Uterus (tissue), 4 donors: ENCODE data around the gene LNP1. TPM values are rescaled to one million over a fixed set of nuclear protein-coding genes. Genes with fewer than 3 reads are reported as not detected.

Experiments
- DNase-seq, 2 donors: peaks; one replicate each; pipeline ENCODE4 v3.0.0-alpha.2; 2019 to 2020
- H3K27ac ChIP-seq, 2 donors: fragments of 200-600 bp; sonication (generic); 1 replicate in 1 of 2; 2 replicates in 1 of 2; pipeline ENCODE4 v1.5.1; 2016 to 2018
- H3K27me3 ChIP-seq, 2 donors: fragments of 200-600 bp; sonication (generic); one replicate each; pipeline ENCODE4 v1.5.1; 2018 to 2019; ENCODE audit warnings: control low read depth in 1 of 2
- H3K36me3 ChIP-seq, 2 donors: fragments of 200-600 bp; sonication (generic); one replicate each; pipeline ENCODE4 v1.5.1; 2019; ENCODE audit warnings: control low read depth in 1 of 2
- H3K4me1 ChIP-seq, 2 donors: fragments of 200-600 bp; sonication (generic); one replicate each; pipeline ENCODE4 v1.5.1; 2018 to 2019; ENCODE audit warnings: control low read depth in 1 of 2
- H3K4me3 ChIP-seq, 2 donors: fragments of 200-600 bp; sonication (generic); 1 replicate in 1 of 2; 2 replicates in 1 of 2; pipeline ENCODE4 v1.5.1; 2018 to 2019; ENCODE audit warnings: mild to moderate bottlenecking in 1 of 2
- H3K9me3 ChIP-seq, 2 donors: fragments of 200-600 bp; sonication (generic); one replicate each; pipeline ENCODE4 v1.5.1; 2019; ENCODE audit warnings: control low read depth in 1 of 2
- CTCF ChIP-seq, 4 experiments: fragments of 200-600 bp in 2 of 4; fragments of 450-650 bp in 2 of 4; sonication (generic) in 2 of 4; IDR thresholded peaks; one replicate each; pipeline ENCODE4 v1.5.1; 2016 to 2019; ENCODE audit warnings: antibody characterized with exemption in 4 of 4, mild to moderate bottlenecking in 2 of 4, moderate library complexity in 1 of 4
- POLR2A ChIP-seq, 2 donors: fragments of 450-650 bp; IDR thresholded peaks; one replicate each; pipeline ENCODE4 v1.6.1; 2016; ENCODE audit warnings: antibody characterized with exemption in 2 of 2, mild to moderate bottlenecking in 1 of 2, moderate library complexity in 1 of 2
- intact Hi-C: fragments of 100-400 bp; cut with DNase I; formaldehyde crosslinking; loops from one replicate; pipeline ENCODE4 v1.15.1; 2023; ENCODE audit warnings: low total_unique reads
- total RNA-seq, 4 donors: library from RNA; depleted of rRNA in 3 of 4; stranded (reverse); fragments of >200 nt in 3 of 4; gene quantifications; one replicate each; pipeline versions ENCODE4 v1.1.0 to v1.2.4, GENCODE V29; 2014 to 2023
- donor health status: DM: yes; HTN: yes; CAD: no.

Gene LNP1
- total RNA-seq, 4 donors from 2014 or later, result 1.3 to 12.9 (median 4.4) TPM; not detected in 1

- Histone ChIP-seq H3K4me3 (no peak overlapping the region), H3K4me1 (no peaks in the 10 kb centered on the region), H3K9me3 (no peaks in the 10 kb centered on the region), H3K27ac (no peak overlapping the region), H3K27me3 (no peaks in the 10 kb centered on the region), H3K36me3 (no peaks in the 10 kb centered on the region)
- intact Hi-C loops, result no loop called here
- DNase-seq, result no peak
- no peak for TF ChIP-seq CTCF (IDR thresholded peaks at IDR 0.05)
- TF ChIP-seq POLR2A (IDR thresholded peaks at IDR 0.05), result no peak
These were observed 98.3 kb downstream of the LNP1 start for GRCh38 chr3:100499651-100500050.

GRCh38 chr3:100500320-100500880 is 99.1 kb downstream of the LNP1 start:
- DNase-seq, result no peak
- no peaks in the 10 kb centered on the region for H3K36me3 ChIP-seq
- intact Hi-C loops, result no loop called here
- no peak overlapping the region for H3K4me3 ChIP-seq
- no peaks in the 10 kb centered on the region for H3K9me3 ChIP-seq
- H3K27ac ChIP-seq, result no peak overlapping the region
- no peaks in the 10 kb centered on the region for H3K27me3 ChIP-seq
- no peaks in the 10 kb centered on the region for H3K4me1 ChIP-seq
- TF ChIP-seq POLR2A (IDR thresholded peaks at IDR 0.05), result no peak

- Histone ChIP-seq H3K4me1 (no peaks in the 10 kb centered on the region), H3K27me3 (no peaks in the 10 kb centered on the region), H3K27ac (no peak overlapping the region), H3K9me3 (no peaks in the 10 kb centered on the region), H3K36me3 (no peaks in the 10 kb centered on the region), H3K4me3 (no peak overlapping the region)
- DNase-seq, result no peak
- intact Hi-C loops, result no loop called here
- no peak for TF ChIP-seq CTCF (IDR thresholded peaks at IDR 0.05)
- no peak for TF ChIP-seq POLR2A (IDR thresholded peaks at IDR 0.05)
These were observed 102.1 kb downstream of the LNP1 start for GRCh38 chr3:100503448-100503847.

Other genes with a start within 250 kb of the LNP1 start
- 100 to 1,000 TPM in 2 of 4 donors, 10 to 100 TPM in 2; 40.7 to 397 (median 101) TPM for gene TBC1D23, start 140.5 kb upstream of the LNP1 start, total RNA-seq
- 10 to 100 TPM; 12.4 to 39.0 (median 19.2) TPM for gene NIT2, start 66.8 kb upstream of the LNP1 start, total RNA-seq
- gene TOMM70, start 450 bp upstream of the LNP1 start, total RNA-seq, result 10 to 100 TPM; 16.8 to 86.1 (median 35.9) TPM
- gene TMEM45A, start 91.1 kb downstream of the LNP1 start, total RNA-seq, result 10 to 100 TPM; 15.4 to 51.0 (median 28.3) TPM
- under 1 TPM in 2 of 4 donors, not detected in 2; 0.21 to 0.70 TPM for gene ADGRG7, start 208.1 kb downstream of the LNP1 start, total RNA-seq